Subcutaneous abdominal adipose tissue (tissue), 5 donors: ENCODE data around the gene KRT40.

Experiments used
- H3K27ac ChIP-seq: one replicate; pipeline ENCODE4 v1.7.0; 2013; ENCODE audit warnings: low read depth, mild to moderate bottlenecking, inconsistent platforms, low read length, moderate library complexity
- H3K27me3 ChIP-seq, 5 donors: one replicate each; pipeline ENCODE4 v1.7.0; 2013; ENCODE audit warnings: low read length in 5 of 5, inconsistent platforms in 1 of 5; ENCODE audit not compliant: control insufficient read depth in 5 of 5, insufficient read depth in 4 of 5
- H3K36me3 ChIP-seq, 5 donors: one replicate each; pipeline ENCODE4 v1.7.0; 2013; ENCODE audit warnings: low read length in 5 of 5; ENCODE audit not compliant: control insufficient read depth in 5 of 5, insufficient read depth in 5 of 5
- H3K4me1 ChIP-seq, 5 donors: one replicate each; pipeline ENCODE4 v1.7.0; 2013; ENCODE audit warnings: low read length in 5 of 5, mild to moderate bottlenecking in 3 of 5, moderate library complexity in 1 of 5; ENCODE audit not compliant: control insufficient read depth in 5 of 5, insufficient read depth in 5 of 5
- H3K4me3 ChIP-seq, 5 donors: one replicate each; pipeline ENCODE4 v1.7.0; 2013; ENCODE audit warnings: low read length in 5 of 5, low read depth in 1 of 5
- H3K9ac ChIP-seq, 5 donors: one replicate each; pipeline ENCODE4 v1.7.0; 2013; ENCODE audit warnings: low read length in 5 of 5, mild to moderate bottlenecking in 4 of 5, moderate library complexity in 3 of 5
- H3K9me3 ChIP-seq, 5 donors: one replicate each; pipeline ENCODE4 v1.7.0; 2013; ENCODE audit warnings: low read length in 5 of 5; ENCODE audit not compliant: control insufficient read depth in 5 of 5
- donor health status: healthy.
- donor health status: healthy.
- donor health status: healthy.
- donor health status: healthy.
- donor health status: healthy.

KRT40 gene

GRCh38 chr17:40984226-40984625 is at the start of gene KRT40:
TSS of gene KRT40 (minus strand) at chr17:40984326. CDS start at chr17:40984273, 53 bp downstream.
- H3K27me3 ChIP-seq: peaks cover 0 to 12% (median 3%) of the 10 kb centered on the region in 5 donors

GRCh38 chr17:41029633-41030245 is 45.6 kb upstream of the KRT40 start, which contains the start of gene KRTAP1-4:
TSS of gene KRTAP1-4 (minus strand) at chr17:41030195. CDS start at chr17:41030078, 117 bp downstream.
- Histone ChIP-seq H3K4me1 (no peaks in the 10 kb centered on the region), H3K4me3 (no peak within 1 kb of the TSS), H3K27ac (no peak within 1 kb of the TSS)

More at GRCh38 chr17:40984226-40984625, at the start of gene KRT40:
- H3K27ac ChIP-seq: no peak within 1 kb of the TSS
- H3K9ac ChIP-seq: no peak within 1 kb of the TSS
- H3K36me3 ChIP-seq: no peaks in the 10 kb centered on the region
- H3K9me3 ChIP-seq: no peaks in the 10 kb centered on the region
- H3K4me1 ChIP-seq: peaks cover 0 to 5% (median 4%) of the 10 kb centered on the region in 5 donors
- no peak within 1 kb of the TSS for H3K4me3 ChIP-seq

GRCh38 chr17:41026715-41027471 is 42.8 kb upstream of the KRT40 start, which contains the start of gene KRTAP1-5:
TSS of gene KRTAP1-5 (minus strand) at chr17:41027208. CDS start at chr17:41027155, 53 bp downstream.
- peaks cover 0 to under 1% (median 0%) of the 10 kb centered on the region in 5 donors for H3K9me3 ChIP-seq
- peaks cover 0 to 8% (median 0%) of the 10 kb centered on the region in 5 donors for H3K27me3 ChIP-seq
- no peak within 1 kb of the TSS for H3K9ac ChIP-seq
- H3K4me1 ChIP-seq: no peaks in the 10 kb centered on the region
- no peaks in the 10 kb centered on the region for H3K36me3 ChIP-seq
- H3K27ac ChIP-seq: no peak within 1 kb of the TSS
- no peak within 1 kb of the TSS for H3K4me3 ChIP-seq

More at GRCh38 chr17:41029633-41030245, 45.6 kb upstream of the KRT40 start, which contains the start of gene KRTAP1-4:
- Histone ChIP-seq H3K36me3 (no peaks in the 10 kb centered on the region), H3K9me3 (no peaks in the 10 kb centered on the region), H3K27me3 (peaks cover 0 to 8% (median 0%) of the 10 kb centered on the region in 5 donors), H3K9ac (no peak within 1 kb of the TSS)

- Histone ChIP-seq H3K27ac (no peak overlapping the region), H3K27me3 (peaks cover 0 to 5% (median 0%) of the 10 kb centered on the region in 5 donors), H3K36me3 (no peaks in the 10 kb centered on the region), H3K4me3 (no peak overlapping the region), H3K9ac (no peak overlapping the region), H3K4me1 (no peaks in the 10 kb centered on the region), H3K9me3 (peaks cover 0 to 6% (median 0%) of the 10 kb centered on the region in 5 donors)
These were observed 40.6 kb upstream of the KRT40 start for GRCh38 chr17:41024697-41025096.

- H3K4me3 ChIP-seq: no peak overlapping the region
These were observed 36.2 kb upstream of the KRT40 start for GRCh38 chr17:41020336-41020735.

DNA sequence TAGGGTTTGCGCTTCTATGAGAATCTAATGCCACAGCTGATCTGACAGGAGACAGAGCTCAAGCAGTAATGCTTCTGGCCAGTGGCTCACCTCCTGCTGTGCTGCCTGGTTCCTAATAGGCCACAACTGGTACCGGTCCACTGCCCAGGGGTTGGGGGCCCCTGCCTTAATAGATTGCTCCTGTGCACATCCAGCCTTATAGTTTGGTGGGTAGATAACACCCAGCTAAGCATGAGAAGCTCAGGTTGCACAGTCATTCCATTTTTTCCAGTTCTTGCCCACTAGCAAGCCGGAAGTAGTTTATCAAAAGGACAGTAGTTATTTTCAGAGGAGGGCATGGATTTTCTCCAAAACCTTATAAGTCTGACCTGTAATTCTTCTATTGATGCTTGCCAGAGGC is 35.3 kb upstream of the KRT40 start:
- H3K9me3 ChIP-seq: peaks cover 0 to 6% (median 0%) of the 10 kb centered on the region in 5 donors
- H3K4me1 ChIP-seq: no peaks in the 10 kb centered on the region
- H3K9ac ChIP-seq: no peak overlapping the region
- no peak overlapping the region for H3K4me3 ChIP-seq
- no peak overlapping the region for H3K27ac ChIP-seq
- H3K36me3 ChIP-seq: no peaks in the 10 kb centered on the region
- H3K27me3 ChIP-seq: no peaks in the 10 kb centered on the region

More at GRCh38 chr17:41020336-41020735, 36.2 kb upstream of the KRT40 start:
- no peak overlapping the region for H3K9ac ChIP-seq
- no peaks in the 10 kb centered on the region for H3K36me3 ChIP-seq
- H3K27ac ChIP-seq: no peak overlapping the region
- no peaks in the 10 kb centered on the region for H3K27me3 ChIP-seq
- no peaks in the 10 kb centered on the region for H3K4me1 ChIP-seq
- peaks cover 0 to 6% (median 0%) of the 10 kb centered on the region in 5 donors for H3K9me3 ChIP-seq

- Histone ChIP-seq H3K27me3 (no peaks in the 10 kb centered on the region), H3K4me1 (no peaks in the 10 kb centered on the region), H3K9ac (no peak overlapping the region), H3K27ac (no peak overlapping the region), H3K36me3 (no peaks in the 10 kb centered on the region), H3K9me3 (peaks cover 0 to 6% (median 0%) of the 10 kb centered on the region in 5 donors), H3K4me3 (no peak overlapping the region)
These were observed 34.4 kb upstream of the KRT40 start for GRCh38 chr17:41018541-41018940.

- no peak overlapping the region for H3K9ac ChIP-seq
- peaks cover 0 to 6% (median 0%) of the 10 kb centered on the region in 5 donors for H3K9me3 ChIP-seq
- no peaks in the 10 kb centered on the region for H3K36me3 ChIP-seq
- no peak overlapping the region for H3K27ac ChIP-seq
- no peaks in the 10 kb centered on the region for H3K4me1 ChIP-seq
- no peaks in the 10 kb centered on the region for H3K27me3 ChIP-seq
- no peak overlapping the region for H3K4me3 ChIP-seq
These were observed 32.6 kb upstream of the KRT40 start for GRCh38 chr17:41016578-41017215.

DNA sequence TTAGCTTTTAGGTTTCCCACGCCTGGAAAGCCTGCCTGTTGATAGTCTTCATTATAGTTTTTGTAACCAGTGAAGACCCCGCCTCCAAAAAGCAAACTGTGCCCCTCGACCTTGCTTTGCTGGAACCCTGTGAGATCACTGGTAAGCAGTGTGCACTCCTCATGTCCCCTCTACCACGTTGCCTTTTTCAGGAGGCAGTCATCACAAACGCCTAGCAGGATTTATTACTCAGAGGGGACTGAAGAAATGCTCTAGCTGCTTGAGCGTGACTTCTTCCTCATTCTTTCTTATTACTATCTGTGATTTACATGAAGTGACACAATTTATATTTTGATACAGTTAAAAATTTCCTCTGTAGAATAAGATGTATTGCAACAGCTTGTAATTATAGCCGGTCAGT is 31.3 kb upstream of the KRT40 start:
- no peaks in the 10 kb centered on the region for H3K4me1 ChIP-seq

More for the DNA sequence above, 31.3 kb upstream of the KRT40 start:
- Histone ChIP-seq H3K27ac (no peak overlapping the region), H3K9me3 (no peaks in the 10 kb centered on the region), H3K27me3 (no peaks in the 10 kb centered on the region), H3K9ac (no peak overlapping the region), H3K4me3 (no peak overlapping the region), H3K36me3 (no peaks in the 10 kb centered on the region)
